GM23338 (cell line): ENCODE measurements around the gene TRPC4AP. TPM values are rescaled to one million over a fixed set of nuclear protein-coding genes. Genes with fewer than 3 reads are reported as not detected.
A peak's percentile ranks its signal among the peaks of the same experiment; 100 is the strongest.

Experiments used
- ATAC-seq: fragments of 200-7000 bp; cut with Tn5 transposase; 3 replicates; pipeline ENCODE4 v1.9.1; 2020
- DNase-seq: peaks from one replicate; pipeline ENCODE4 v3.0.0-alpha.2; 2015; ENCODE audit warnings: low spot score
- H2AFZ ChIP-seq: fragments of 200-600 bp; sonication (generic); 2 replicates; pipeline ENCODE4 v1.8.0; 2016; ENCODE audit warnings: antibody characterized with exemption, mild to moderate bottlenecking, moderate library complexity
- H3F3A ChIP-seq: fragments of 200-600 bp; sonication (generic); replicated peaks from 2 replicates; pipeline ENCODE4 v1.8.0; 2017; ENCODE audit warnings: antibody characterized with exemption, mixed run types, low read depth
- H3K27ac ChIP-seq: fragments of 200-600 bp; sonication (generic); 2 replicates; pipeline ENCODE4 v1.6.1; 2016; ENCODE audit warnings: low read depth
- H3K27me3 ChIP-seq: fragments of 200-600 bp; sonication (generic); 2 replicates; pipeline ENCODE4 v1.8.0; 2016; ENCODE audit warnings: mild to moderate bottlenecking, mixed run types, moderate library complexity; ENCODE audit not compliant: insufficient read depth
- H3K36me3 ChIP-seq: fragments of 200-600 bp; sonication (generic); 2 replicates; pipeline ENCODE4 v1.8.0; 2016; ENCODE audit warnings: mild to moderate bottlenecking; ENCODE audit not compliant: insufficient read depth
- H3K4me1 ChIP-seq: fragments of 200-600 bp; sonication (generic); 2 replicates; pipeline ENCODE4 v1.8.0; 2016; ENCODE audit warnings: mild to moderate bottlenecking, moderate library complexity; ENCODE audit not compliant: insufficient read depth
- H3K4me2 ChIP-seq: fragments of 200-600 bp; sonication (generic); 2 replicates; pipeline ENCODE4 v1.7.1; 2017; ENCODE audit warnings: mixed run types
- H3K4me3 ChIP-seq: fragments of 200-600 bp; sonication (generic); 2 replicates; pipeline ENCODE4 v1.6.1; 2016; ENCODE audit warnings: mixed run types
- H3K79me2 ChIP-seq: fragments of 200-600 bp; sonication (generic); replicated peaks from 2 replicates; pipeline ENCODE4 v1.8.0; 2017; ENCODE audit warnings: mild to moderate bottlenecking; ENCODE audit not compliant: insufficient read depth
- H3K9me2 ChIP-seq: fragments of 200-600 bp; sonication (generic); 2 replicates; pipeline ENCODE4 v1.8.0; 2017; ENCODE audit not compliant: insufficient read depth
- H4K20me1 ChIP-seq: fragments of 200-600 bp; sonication (generic); replicated peaks from 2 replicates; pipeline ENCODE4 v1.8.0; 2017; ENCODE audit warnings: mild to moderate bottlenecking; ENCODE audit not compliant: insufficient read depth
- H3K27ac Mint-ChIP-seq: 2 replicates; pipeline ENCODE4 v1.8.0; 2020; ENCODE audit warnings: inconsistent platforms, mild to moderate bottlenecking, moderate library complexity, mixed read lengths
- H3K27me3 Mint-ChIP-seq: 3 replicates; pipeline ENCODE4 v1.8.0; 2022; ENCODE audit warnings: low read depth, mild to moderate bottlenecking, moderate library complexity, mixed read lengths, inconsistent platforms; ENCODE audit not compliant: insufficient read depth, poor library complexity
- H3K36me3 Mint-ChIP-seq: 3 replicates; pipeline ENCODE4 v1.8.0; 2021; ENCODE audit warnings: low read depth, mild to moderate bottlenecking, inconsistent platforms, moderate library complexity, mixed read lengths
- H3K4me1 Mint-ChIP-seq: 3 replicates; pipeline ENCODE4 v1.8.0; 2020; ENCODE audit warnings: mild to moderate bottlenecking, inconsistent platforms, mixed read lengths
- H3K4me3 Mint-ChIP-seq: 3 replicates; pipeline ENCODE4 v1.8.0; 2021; ENCODE audit warnings: moderate library complexity, mild to moderate bottlenecking, inconsistent platforms, mixed read lengths
- H3K9me3 Mint-ChIP-seq: 3 replicates; pipeline ENCODE4 v1.8.0; 2020; ENCODE audit warnings: moderate library complexity, mild to moderate bottlenecking, inconsistent platforms, mixed read lengths
- CREB1 ChIP-seq: fragments of 250-450 bp; sonication (Bioruptor Pico); IDR thresholded peaks from 2 replicates; pipeline ENCODE4 v1.5.0; 2020; ENCODE audit warnings: low read depth, mild to moderate bottlenecking, moderate library complexity
- EZH2 ChIP-seq: fragments of 200-600 bp; sonication (generic); IDR thresholded peaks from one replicate; pipeline ENCODE4 v1.8.0; 2017; ENCODE audit warnings: antibody characterized with exemption, mild to moderate bottlenecking, low read depth; ENCODE audit not compliant: unreplicated experiment
- EZH2phosphoT487 ChIP-seq: fragments of 200-600 bp; sonication (generic); IDR thresholded peaks from one replicate; pipeline ENCODE4 v1.8.1; 2018; ENCODE audit warnings: antibody characterized with exemption; ENCODE audit not compliant: unreplicated experiment
- POLR2AphosphoS5 ChIP-seq: IDR thresholded peaks from 2 replicates; pipeline ENCODE4 v1.6.1; 2016; ENCODE audit warnings: antibody characterized with exemption, low read depth
- STAT1 ChIP-seq: IDR thresholded peaks from one replicate; pipeline ENCODE4 v1.6.1; 2016; ENCODE audit warnings: antibody characterized with exemption; ENCODE audit not compliant: unreplicated experiment
- polyA plus RNA-seq: library from polyadenylated mRNA; unstranded; fragments of >200 nt; fragmentation: Nextera tagmentation; extraction: Ambion mirVana; gene quantifications from 2 replicates; pipeline ENCODE4 v1.2.1, GENCODE V29; 2016
- total RNA-seq: library from RNA; depleted of rRNA; stranded (reverse); fragments of >200 nt; shearing (Covaris generic); gene quantifications from 2 replicates; pipeline ENCODE4 v1.2.3, GENCODE V29; 2014
- TF ChIP-seq, protein P1 (sequence below): IDR thresholded peaks from 2 replicates; pipeline ENCODE4 v1.6.1; 2016; ENCODE audit warnings: antibody characterized with exemption

TRPC4AP gene
- total and polyA plus RNA-seq, 2 experiments from 2014 or later, result 48.8 to 89.5 TPM

DNA sequence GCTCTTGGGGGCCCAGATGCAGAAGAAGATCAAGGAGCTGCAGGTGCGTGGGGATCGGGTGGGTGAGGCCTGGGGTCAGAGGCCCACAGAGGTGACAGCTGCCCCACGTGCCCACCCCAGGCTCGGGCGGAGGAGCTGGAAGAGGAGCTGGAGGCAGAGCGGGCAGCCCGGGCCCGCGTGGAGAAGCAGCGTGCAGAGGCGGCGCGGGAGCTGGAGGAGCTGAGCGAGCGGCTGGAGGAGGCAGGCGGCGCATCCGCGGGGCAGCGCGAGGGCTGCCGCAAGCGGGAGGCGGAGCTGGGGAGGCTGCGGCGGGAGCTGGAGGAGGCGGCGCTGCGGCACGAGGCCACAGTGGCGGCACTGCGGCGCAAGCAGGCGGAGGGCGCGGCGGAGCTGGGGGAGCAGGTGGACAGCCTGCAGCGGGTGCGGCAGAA is 95.5 kb downstream of the TRPC4AP start:
- no peak overlapping the region for H3K4me3 ChIP-seq
- H3K27me3 Mint-ChIP-seq, result peaks cover 36% of the 10 kb centered on the region
- no peak overlapping the region for H3K4me2 ChIP-seq
- no peaks in the 10 kb centered on the region; the same call in 1 of the 2 replicates for H4K20me1 ChIP-seq
- no peaks in the 10 kb centered on the region for H3K36me3 ChIP-seq
- no peak overlapping the region for H3K27ac Mint-ChIP-seq
- no peak overlapping the region for H2AFZ ChIP-seq
- TF ChIP-seq POLR2AphosphoS5 (0 out of 2 replicates have a peak, but pooled peaks have one; percentile 20), CREB1 (CRISPR knock-in tag) (peak; percentile 28), EZH2 (no peak)
- H3K9me3 Mint-ChIP-seq, result peaks cover 4% of the 10 kb centered on the region; the same call in 2 of the 3 replicates
- no peaks in the 10 kb centered on the region for H3K79me2 ChIP-seq
- peak; percentile 89 for DNase-seq
- H3K9me2 ChIP-seq, result no peaks in the 10 kb centered on the region
- H3F3A ChIP-seq, result 0 out of 2 replicates have a peak, but pooled peaks cover 6% of the 10 kb centered on the region
- no peak overlapping the region for H3K27ac ChIP-seq
- peak; percentile 81 for ATAC-seq
- peaks cover 19% of the 10 kb centered on the region for H3K4me1 Mint-ChIP-seq
- H3K36me3 Mint-ChIP-seq, result peaks cover 19% of the 10 kb centered on the region
- no peaks in the 10 kb centered on the region for H3K27me3 ChIP-seq
- peak overlapping the region; percentile 26; the same call in 1 of the 3 replicates for H3K4me3 Mint-ChIP-seq
- H3K4me1 ChIP-seq, result no peaks in the 10 kb centered on the region

DNA sequence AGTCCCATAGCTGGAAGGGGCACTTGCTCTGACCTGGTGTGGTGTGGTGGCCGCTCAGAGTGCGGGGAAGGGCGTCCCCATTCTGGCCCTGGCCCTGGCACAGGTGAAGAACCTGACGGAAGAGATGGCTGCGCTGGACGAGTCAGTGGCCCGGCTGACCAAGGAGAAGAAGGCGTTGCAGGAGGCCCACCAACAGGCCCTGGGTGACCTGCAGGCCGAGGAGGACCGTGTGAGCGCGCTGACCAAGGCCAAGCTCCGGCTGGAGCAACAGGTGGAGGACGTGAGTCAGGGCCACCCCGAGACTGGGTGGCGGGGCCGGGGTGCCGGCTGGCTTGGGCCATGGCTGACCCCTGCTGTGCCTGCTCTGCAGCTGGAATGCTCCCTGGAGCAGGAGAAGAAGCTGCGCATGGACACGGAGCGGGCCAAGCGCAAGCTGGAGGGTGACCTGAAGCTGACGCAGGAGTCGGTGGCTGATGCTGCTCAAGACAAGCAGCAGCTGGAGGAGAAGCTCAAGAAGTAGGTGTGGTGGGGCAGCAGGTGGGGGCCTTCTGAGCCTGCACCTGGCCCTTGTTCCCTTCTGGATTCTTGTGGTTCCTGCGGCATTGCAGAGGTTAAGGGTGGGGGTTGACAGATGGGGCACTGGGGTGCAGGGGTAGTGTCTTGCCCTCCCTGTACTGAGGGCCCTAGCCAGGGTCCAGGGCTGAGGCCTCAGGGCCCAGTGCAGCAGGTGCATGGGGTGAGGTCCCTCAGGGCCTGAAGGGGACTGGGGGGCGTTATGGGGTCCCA is 96.2 kb downstream of the TRPC4AP start:
- ATAC-seq, result no peak
- H3K36me3 Mint-ChIP-seq, result peaks cover 14% of the 10 kb centered on the region
- peaks cover 17% of the 10 kb centered on the region for H3K4me1 Mint-ChIP-seq
- Histone ChIP-seq H3K36me3 (no peaks in the 10 kb centered on the region), H3K9me2 (no peaks in the 10 kb centered on the region), H2AFZ (no peak overlapping the region), H3K79me2 (no peaks in the 10 kb centered on the region), H3K27me3 (no peaks in the 10 kb centered on the region), H3F3A (0 out of 2 replicates have a peak, but pooled peaks cover 6% of the 10 kb centered on the region), H3K4me1 (no peaks in the 10 kb centered on the region), H3K27ac (no peak overlapping the region), H3K4me3 (no peak overlapping the region), H3K4me2 (no peak overlapping the region), H4K20me1 (no peaks in the 10 kb centered on the region)
- no peak for DNase-seq
- H3K9me3 Mint-ChIP-seq, result peaks cover 4% of the 10 kb centered on the region; the same call in 2 of the 3 replicates
- H3K27me3 Mint-ChIP-seq, result peaks cover 36% of the 10 kb centered on the region
- TF ChIP-seq, protein P1, sequence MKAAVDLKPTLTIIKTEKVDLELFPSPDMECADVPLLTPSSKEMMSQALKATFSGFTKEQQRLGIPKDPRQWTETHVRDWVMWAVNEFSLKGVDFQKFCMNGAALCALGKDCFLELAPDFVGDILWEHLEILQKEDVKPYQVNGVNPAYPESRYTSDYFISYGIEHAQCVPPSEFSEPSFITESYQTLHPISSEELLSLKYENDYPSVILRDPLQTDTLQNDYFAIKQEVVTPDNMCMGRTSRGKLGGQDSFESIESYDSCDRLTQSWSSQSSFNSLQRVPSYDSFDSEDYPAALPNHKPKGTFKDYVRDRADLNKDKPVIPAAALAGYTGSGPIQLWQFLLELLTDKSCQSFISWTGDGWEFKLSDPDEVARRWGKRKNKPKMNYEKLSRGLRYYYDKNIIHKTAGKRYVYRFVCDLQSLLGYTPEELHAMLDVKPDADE, result no peak
- no peak overlapping the region for H3K27ac Mint-ChIP-seq
- 0 out of 3 replicates have a peak overlapping the region, but pooled peaks have one; percentile 26 for H3K4me3 Mint-ChIP-seq

DNA sequence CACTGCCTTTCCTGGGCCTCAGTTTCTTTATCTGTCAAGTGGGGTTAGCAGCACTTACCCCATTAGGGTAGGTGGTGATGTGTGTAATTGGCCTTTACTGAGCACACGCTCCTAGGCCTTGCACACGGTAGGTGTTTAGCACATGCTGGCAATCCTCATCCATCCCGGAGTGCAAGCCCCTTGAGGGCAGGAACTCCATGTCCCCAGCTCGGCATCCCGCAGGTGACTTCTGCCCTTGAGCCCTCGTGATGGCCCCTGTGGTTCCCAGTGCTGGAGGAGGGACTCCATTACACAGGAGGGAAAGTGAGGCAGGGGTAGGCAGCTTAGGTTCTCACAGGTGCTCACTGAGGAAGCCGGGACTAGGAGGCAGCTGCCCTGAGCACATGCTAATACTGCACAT is 96.9 kb downstream of the TRPC4AP start:
- no peak overlapping the region for H2AFZ ChIP-seq
- H3K4me3 Mint-ChIP-seq, result no peak overlapping the region
- H3K36me3 ChIP-seq, result no peaks in the 10 kb centered on the region
- no peak overlapping the region for H3K27ac ChIP-seq
- peaks cover 11% of the 10 kb centered on the region for H3K36me3 Mint-ChIP-seq
- ATAC-seq (no peak), DNase-seq (no peak)
- H3K27me3 ChIP-seq, result no peaks in the 10 kb centered on the region
- H3K79me2 ChIP-seq, result no peaks in the 10 kb centered on the region
- no peaks in the 10 kb centered on the region for H3K4me1 ChIP-seq
- no peaks in the 10 kb centered on the region for H3K9me2 ChIP-seq
- peaks cover 36% of the 10 kb centered on the region for H3K27me3 Mint-ChIP-seq
- H3K9me3 Mint-ChIP-seq, result peaks cover 4% of the 10 kb centered on the region; the same call in 2 of the 3 replicates
- H3K4me2 ChIP-seq, result no peak overlapping the region
- H3K4me3 ChIP-seq, result no peak overlapping the region
- H3K4me1 Mint-ChIP-seq, result peaks cover 17% of the 10 kb centered on the region
- H3K27ac Mint-ChIP-seq, result no peak overlapping the region
- H4K20me1 ChIP-seq, result no peaks in the 10 kb centered on the region
- TF ChIP-seq EZH2phosphoT487, result no peak
- TF ChIP-seq STAT1, result no peak
- H3F3A ChIP-seq, result 0 out of 2 replicates have a peak, but pooled peaks cover 6% of the 10 kb centered on the region
